AG10803 (cell line): Measurements from ENCODE around the gene AGAP1.
A peak's percentile ranks its signal among the peaks of the same experiment; 100 is the strongest.

ENCODE experiments used
- DNase-seq: peaks from one replicate; pipeline ENCODE4 v3.0.0; 2010; ENCODE audit warnings: low read depth
- H3K4me3 ChIP-seq: 2 replicates; pipeline ENCODE4 v1.5.1; 2011; ENCODE audit warnings: mild to moderate bottlenecking, low read length, control low read depth
- TF ChIP-seq, protein P1 (sequence below): conservative IDR thresholded peaks from 2 replicates; pipeline ENCODE4 v1.5.1; 2011; ENCODE audit warnings: mild to moderate bottlenecking, low read length, control low read depth, inconsistent platforms

AGAP1 gene

DNA sequence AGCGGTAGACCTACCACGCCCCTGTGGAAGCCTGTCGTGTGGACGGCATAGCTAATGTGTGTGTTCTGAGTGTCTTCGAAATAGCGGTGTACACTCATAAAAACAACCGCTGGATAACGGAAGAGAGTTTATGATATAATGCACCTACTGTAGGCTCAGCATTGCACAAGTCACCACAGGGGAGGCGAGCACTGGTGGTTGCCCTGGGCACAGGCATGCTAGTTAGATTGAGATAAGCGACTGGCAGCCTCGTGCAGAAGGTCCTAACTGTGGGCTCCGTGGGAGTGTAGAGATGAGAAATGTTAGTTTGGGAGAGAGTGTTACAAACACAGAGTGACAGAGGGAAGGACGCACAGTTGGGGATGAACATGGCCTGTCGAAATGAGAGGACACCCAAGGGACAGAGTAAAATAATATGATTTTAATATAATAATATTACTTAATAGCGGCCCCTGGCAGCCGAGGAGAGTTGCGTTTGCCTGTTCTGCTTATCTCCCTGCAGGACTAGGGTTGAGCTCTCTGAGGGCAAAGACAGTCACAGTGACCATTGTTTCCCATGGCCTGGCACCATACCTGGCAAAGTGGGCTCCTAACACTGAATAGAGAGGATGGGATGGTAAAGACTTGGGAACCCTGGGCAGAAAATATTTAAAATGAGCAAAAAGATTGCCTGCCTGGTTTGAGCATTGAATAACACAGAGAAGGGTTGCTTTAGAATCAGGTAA is 470.2 kb downstream of the AGAP1 start:
- TF ChIP-seq, protein P1, sequence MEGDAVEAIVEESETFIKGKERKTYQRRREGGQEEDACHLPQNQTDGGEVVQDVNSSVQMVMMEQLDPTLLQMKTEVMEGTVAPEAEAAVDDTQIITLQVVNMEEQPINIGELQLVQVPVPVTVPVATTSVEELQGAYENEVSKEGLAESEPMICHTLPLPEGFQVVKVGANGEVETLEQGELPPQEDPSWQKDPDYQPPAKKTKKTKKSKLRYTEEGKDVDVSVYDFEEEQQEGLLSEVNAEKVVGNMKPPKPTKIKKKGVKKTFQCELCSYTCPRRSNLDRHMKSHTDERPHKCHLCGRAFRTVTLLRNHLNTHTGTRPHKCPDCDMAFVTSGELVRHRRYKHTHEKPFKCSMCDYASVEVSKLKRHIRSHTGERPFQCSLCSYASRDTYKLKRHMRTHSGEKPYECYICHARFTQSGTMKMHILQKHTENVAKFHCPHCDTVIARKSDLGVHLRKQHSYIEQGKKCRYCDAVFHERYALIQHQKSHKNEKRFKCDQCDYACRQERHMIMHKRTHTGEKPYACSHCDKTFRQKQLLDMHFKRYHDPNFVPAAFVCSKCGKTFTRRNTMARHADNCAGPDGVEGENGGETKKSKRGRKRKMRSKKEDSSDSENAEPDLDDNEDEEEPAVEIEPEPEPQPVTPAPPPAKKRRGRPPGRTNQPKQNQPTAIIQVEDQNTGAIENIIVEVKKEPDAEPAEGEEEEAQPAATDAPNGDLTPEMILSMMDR: no peak
- no peak for DNase-seq
- no peak overlapping the region for H3K4me3 ChIP-seq

GRCh38 chr2:235964787-235965390 is 471.0 kb downstream of the AGAP1 start:
- H3K4me3 ChIP-seq: no peak overlapping the region
- no peak for DNase-seq
- TF ChIP-seq, protein P1: no peak

DNA sequence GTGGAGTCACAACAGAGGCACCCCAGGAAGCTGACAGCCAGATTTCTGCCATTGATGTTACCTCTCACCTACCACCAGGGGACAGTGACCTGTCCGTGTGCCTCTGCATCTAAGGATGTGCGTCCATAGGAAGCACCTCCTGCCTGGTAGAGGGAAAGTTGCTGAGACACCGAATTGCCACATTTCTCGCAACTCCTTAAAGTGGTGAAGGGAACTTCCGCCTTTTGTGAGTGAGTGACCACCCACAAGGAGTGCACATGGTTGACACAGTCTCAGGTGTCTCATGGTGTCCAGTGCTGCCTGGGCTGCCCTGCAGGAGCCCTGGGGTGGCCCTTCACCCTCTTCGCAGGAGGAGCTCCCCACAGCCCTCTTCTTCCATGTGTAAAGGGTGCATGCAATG is 472.6 kb downstream of the AGAP1 start:
- no peak overlapping the region for H3K4me3 ChIP-seq
- TF ChIP-seq, protein P1: no peak
- no peak for DNase-seq

GRCh38 chr2:235966932-235967757 is 473.3 kb downstream of the AGAP1 start:
- no peak for DNase-seq
- no peak overlapping the region for H3K4me3 ChIP-seq
- TF ChIP-seq, protein P1: no peak

- no peak overlapping the region for H3K4me3 ChIP-seq
- TF ChIP-seq, protein P1: no peak
- DNase-seq: no peak
These were observed 474.3 kb downstream of the AGAP1 start for GRCh38 chr2:235968155-235968554.

- TF ChIP-seq, protein P1: no peak
- no peak overlapping the region for H3K4me3 ChIP-seq
- DNase-seq: peak; percentile 15
These were observed 474.9 kb downstream of the AGAP1 start for GRCh38 chr2:235968616-235969324.
